GM21360 (cell line): ENCODE data around the gene ELOA2.
A peak's percentile ranks its signal among the peaks of the same experiment; 100 is the strongest.
"Not testable (repeated sequence)": the region's sequence is repeated elsewhere in the genome, so short reads cannot be mapped to it uniquely, and the experiment has no call there.

Experiments
- ATAC-seq: cut with Tn5 transposase; IDR thresholded peaks from one replicate; pipeline ENCODE4 v1.9.1; 2021; ENCODE audit warnings: mild to moderate bottlenecking, moderate library complexity; ENCODE audit not compliant: unreplicated experiment

Gene ELOA2, protein sequence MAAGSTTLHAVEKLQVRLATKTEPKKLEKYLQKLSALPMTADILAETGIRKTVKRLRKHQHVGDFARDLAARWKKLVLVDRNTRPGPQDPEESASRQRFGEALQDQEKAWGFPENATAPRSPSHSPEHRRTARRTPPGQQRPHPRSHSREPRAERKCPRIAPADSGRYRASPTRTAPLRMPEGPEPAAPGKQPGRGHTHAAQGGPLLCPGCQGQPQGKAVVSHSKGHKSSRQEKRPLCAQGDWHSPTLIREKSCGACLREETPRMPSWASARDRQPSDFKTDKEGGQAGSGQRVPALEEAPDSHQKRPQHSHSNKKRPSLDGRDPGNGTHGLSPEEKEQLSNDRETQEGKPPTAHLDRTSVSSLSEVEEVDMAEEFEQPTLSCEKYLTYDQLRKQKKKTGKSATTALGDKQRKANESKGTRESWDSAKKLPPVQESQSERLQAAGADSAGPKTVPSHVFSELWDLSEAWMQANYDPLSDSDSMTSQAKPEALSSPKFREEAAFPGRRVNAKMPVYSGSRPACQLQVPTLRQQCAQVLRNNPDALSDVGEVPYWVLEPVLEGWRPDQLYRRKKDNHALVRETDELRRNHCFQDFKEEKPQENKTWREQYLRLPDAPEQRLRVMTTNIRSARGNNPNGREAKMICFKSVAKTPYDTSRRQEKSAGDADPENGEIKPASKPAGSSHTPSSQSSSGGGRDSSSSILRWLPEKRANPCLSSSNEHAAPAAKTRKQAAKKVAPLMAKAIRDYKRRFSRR

GRCh38 chr18:47035156-47035671 is at the start of gene ELOA2:
ELOA2 (minus strand) TSS chr18:47035621; CDS start chr18:47035264, 357 bp downstream.
- ATAC-seq: no peak

GRCh38 chr18:47081578-47081977 is 46.2 kb upstream of the ELOA2 start:
- no peak for ATAC-seq

- no peak for ATAC-seq
Measured at GRCh38 chr18:47080872-47081271, 45.5 kb upstream of the ELOA2 start.

DNA sequence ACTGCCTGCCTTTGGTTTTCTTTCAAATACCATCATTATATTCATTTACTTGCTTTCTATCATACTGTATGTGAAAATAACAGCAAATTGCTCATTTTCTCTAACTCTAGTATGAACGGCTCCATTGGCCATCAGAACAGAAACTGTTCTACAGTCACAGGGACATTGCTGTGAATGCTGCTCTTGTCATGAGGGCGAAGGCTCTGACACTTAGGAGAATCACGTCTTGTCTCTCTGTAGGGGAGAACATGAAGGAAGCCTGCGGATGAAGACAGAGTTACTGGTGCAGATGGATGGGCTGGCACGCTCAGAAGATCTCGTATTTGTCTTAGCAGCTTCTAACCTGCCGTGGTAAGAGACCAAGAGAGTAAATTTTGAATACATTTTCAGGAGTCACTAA is 41.7 kb upstream of the ELOA2 start:
- ATAC-seq: no peak

DNA sequence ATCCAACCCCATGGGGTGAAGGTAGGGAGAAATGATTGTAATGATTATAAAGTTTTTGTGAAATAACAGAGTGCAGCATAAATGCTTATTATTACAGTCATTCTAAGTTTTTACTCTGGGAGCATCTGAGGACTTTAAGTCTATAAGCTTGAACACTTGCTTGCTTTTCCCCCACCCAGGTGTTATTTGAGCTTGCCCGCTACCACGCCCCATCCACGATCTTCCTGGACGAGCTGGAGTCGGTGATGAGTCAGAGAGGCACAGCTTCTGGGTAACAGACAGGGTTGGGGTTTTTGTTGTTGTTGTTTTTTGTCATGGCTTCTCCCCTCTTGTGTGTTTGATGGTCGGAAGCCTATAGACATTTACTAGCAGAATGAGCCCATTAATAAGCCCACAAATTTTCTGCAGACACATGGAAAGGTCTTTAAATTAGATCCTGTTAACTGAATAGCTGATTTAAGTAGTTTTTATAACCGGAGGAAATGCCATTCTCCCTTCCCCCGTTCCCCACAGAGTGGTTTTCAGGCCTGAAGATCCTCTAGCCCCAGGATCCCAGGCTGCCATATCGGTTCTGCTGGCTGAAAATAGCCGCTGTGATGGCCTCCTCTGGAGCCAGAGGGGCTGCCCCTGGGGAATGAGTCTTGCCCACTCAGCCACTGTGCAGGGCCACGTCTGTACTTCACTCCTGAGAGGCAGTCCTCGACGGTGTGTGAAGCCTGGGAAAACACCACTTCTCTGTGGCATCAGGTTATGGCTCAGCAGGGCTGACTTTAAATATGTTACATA is 39.9 kb upstream of the ELOA2 start:
- ATAC-seq: no peak

DNA sequence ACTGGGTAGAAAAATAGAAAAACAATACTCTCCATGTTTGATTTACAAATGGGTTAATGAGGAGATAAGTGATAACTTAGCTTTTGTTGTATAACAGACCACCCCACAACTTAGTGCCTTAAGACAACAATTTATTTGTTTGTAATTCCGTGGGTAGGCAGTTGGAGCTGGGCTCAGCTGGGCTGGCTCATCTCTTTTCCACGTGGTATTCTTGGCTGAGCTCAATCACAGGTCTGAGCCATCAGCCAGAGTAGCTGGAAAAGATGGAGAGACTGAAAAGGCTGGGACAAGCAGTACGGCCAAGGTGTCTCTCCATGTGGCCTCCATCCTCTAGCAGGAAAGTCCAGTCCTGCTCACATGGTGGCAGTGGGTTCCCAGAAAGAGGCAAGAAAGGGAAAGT is 32.2 kb upstream of the ELOA2 start:
- no peak for ATAC-seq

GRCh38 chr18:47063096-47063495 is 27.7 kb upstream of the ELOA2 start:
- ATAC-seq: no peak

DNA sequence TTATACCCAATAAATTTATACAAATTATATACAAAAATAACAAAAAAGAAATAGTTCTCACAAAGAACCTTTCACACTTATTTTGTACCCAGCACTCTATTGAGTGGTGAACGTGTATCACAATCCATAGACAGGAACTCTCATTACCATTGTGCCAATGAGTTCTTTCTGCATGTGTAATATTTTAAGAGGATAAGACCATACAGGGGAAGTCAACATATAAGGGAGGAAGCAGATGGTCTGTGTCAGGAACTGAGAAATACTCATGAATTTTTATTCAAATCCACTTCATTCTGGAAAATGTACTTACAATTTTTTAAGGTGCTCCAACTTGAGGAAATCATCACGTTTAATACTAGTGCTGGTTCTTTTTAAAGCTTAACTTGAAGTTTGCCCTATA is 27.1 kb upstream of the ELOA2 start:
- no peak for ATAC-seq

DNA sequence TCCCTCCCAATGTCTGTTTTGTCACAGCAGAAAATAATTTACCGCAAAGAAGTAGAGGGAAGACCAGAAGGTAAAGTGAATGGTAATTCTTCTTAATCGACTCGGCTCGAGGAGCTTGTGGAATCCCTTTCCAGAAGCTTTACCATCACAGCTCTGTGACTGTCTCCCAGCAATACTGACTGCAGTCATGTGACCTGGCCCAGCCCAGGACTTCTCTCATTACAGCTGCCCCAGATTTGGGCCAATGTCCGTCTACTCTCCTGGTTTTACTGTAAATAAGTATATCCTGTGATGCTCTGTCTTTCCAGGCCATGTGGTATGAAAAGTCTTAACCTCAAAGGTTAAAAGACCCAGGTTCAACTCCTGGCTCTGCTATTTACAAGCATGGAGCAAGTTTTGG is 18.9 kb upstream of the ELOA2 start:
- ATAC-seq: no peak

DNA sequence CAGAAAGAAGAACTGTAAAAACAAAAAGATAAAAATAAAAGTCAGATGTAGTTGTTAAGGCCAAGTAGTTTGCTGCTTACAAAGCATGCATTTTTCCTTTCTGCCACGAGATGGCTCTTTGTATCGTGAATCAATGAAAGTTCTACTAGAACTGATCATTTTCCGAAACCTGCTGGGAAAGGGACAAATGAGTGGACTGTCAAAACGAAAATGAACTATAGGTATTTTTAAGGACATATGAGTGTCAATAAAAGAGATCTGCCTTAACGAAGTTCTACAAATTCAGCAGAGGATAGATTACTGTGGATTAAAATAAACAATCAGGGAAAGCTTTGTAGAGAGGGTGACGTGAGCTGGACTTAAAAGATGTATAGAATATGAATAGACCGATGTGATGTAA is 15.0 kb upstream of the ELOA2 start:
- ATAC-seq: no peak

GRCh38 chr18:47040982-47041381 is 5.6 kb upstream of the ELOA2 start:
- ATAC-seq: no peak

GRCh38 chr18:47036927-47037578 is 1.6 kb upstream of the ELOA2 start:
- no peak for ATAC-seq

DNA sequence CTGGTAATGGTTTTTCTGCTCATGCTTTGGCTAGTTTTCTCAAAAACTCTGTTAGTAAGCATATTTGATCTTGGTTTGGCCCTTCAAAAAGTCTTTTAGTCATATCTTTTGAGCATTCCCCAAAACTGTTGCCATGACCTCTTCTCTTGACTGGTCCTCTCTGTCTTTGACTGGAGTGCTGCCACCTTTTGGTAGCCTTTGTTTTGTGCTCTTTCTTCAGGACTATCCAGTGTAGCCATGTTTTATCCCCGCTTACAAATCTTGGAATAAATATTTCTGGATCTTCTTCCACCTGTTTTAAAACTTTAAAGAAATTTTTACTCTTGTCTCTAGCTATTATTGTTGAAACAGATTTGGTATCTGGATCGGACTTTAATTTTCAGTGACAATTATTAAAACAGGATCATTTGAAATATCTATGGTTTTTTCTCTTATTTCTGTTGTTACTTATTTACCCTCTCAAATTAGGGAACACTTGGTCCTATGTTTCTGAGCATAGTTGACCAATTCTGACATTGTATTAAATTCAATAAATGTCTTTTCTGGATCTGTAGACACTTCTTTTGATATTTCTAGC is 965 bp upstream of the ELOA2 start:
- ATAC-seq: peak; percentile 46

GRCh38 chr18:47034591-47034990 is 830 bp downstream of the ELOA2 start:
- not testable (repeated sequence) for ATAC-seq

GRCh38 chr18:47032945-47033344 is 2.5 kb downstream of the ELOA2 start:
- no peak for ATAC-seq

- not testable (repeated sequence) for ATAC-seq
Measured at GRCh38 chr18:47030887-47031286, 4.5 kb downstream of the ELOA2 start.

DNA sequence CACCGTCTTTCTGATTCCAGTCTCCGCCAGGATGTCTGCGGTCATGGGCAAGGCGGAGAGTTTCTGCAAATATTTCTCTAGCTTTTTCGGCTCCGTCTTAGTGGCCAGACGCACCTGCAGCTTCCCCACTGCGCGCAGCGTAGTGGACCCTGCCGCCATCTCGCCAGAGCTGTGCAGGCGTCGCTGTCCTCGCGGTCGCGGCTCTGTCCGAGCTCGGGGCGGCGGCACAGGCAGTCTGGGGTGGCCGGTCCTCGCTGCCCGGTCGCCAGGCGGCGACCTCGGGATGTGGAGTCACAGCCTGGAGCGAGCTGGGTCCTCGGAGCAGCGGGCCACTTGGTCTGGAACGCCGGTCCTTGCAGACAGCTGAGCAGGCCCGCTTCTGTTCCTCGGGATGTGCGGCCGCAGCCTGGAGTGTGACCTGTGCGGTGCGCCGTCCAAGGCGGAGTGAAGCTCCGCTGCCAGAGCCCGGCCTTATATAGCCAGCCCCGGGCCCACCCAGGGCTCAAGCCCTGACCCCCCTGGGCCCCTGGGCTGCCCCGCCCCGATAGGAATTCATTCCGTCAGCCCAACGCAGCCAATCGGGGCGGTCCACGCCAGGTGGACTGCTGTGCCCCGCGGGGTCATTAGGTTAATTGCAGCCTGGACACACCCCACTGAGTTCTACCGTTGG is 5.6 kb downstream of the ELOA2 start:
- not testable (repeated sequence) for ATAC-seq

- ATAC-seq: not testable (repeated sequence)
Measured at GRCh38 chr18:47028738-47029137, 6.7 kb downstream of the ELOA2 start.

DNA sequence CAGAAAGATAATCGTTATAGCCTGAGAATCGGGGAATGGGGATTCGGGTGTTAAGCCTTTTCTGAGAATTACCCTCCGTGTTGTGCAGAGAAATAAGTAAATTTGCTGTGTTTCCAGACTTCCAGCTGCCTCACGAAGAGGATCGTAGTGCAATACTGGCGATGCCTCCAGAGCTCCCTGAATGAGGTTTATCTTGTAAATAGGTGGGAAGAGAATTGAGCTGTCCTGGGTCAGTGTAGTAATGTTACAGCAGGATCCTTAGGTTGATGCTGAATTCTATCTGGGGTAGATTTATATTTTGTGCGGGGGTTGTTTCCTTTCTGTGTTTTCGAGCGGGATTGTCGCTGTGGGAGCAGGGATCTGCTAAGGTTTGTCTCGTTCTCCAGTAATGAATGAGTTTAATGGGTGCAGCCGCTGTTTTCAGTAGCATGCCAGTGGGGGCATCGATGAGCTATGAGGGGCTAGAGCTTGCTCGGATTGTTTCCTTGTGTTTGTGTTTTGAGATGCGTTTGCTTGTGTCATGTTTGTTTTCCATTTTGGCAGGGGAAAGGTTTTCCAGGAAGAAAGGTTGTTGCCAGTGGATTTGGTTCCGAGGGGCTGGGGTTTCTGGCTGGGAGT is 9.8 kb downstream of the ELOA2 start:
- ATAC-seq: not testable (repeated sequence)
